Activated CD8-positive, alpha-beta memory T cell treated with anti-CD3 and anti-CD28 coated beads, Interleukin-2, amount 10 ng/mL, durations not matched to agents 7 days and 5 days (primary cell): ENCODE data around the gene YPEL4. TPM values are rescaled to one million over a fixed set of nuclear protein-coding genes. Genes with fewer than 3 reads are reported as not detected.
A peak's percentile ranks its signal among the peaks of the same experiment; 100 is the strongest.
"Not testable (repeated sequence)": the region's sequence is repeated elsewhere in the genome, so short reads cannot be mapped to it uniquely, and the experiment has no call there.

Source experiments
- ATAC-seq: fragments of 150-1000 bp; cut with Tn5 transposase; one replicate; pipeline ENCODE4 v1.10.0; 2021; ENCODE audit warnings: moderate library complexity
- CTCF ChIA-PET: fragments of 350-600 bp; sonication (Branson Sonifier 250); formaldehyde crosslinking; loops from one replicate; lab custom pipeline; 2021; ENCODE audit warnings: antibody characterized with exemption; lab: Charles Lee
- DNase-seq: peaks from one replicate; pipeline ENCODE4 v3.0.0-alpha.2; 2020
- H3K27ac Mint-ChIP-seq: one replicate; pipeline ENCODE4 v1.8.0; 2021; ENCODE audit warnings: mild to moderate bottlenecking, mixed read lengths
- H3K27me3 Mint-ChIP-seq: one replicate; pipeline ENCODE4 v1.8.0; 2021; ENCODE audit warnings: mixed read lengths
- H3K36me3 Mint-ChIP-seq: one replicate; pipeline ENCODE4 v1.8.0; 2021; ENCODE audit warnings: mild to moderate bottlenecking, mixed read lengths
- H3K4me1 Mint-ChIP-seq: one replicate; pipeline ENCODE4 v1.8.0; 2021; ENCODE audit warnings: mixed read lengths
- H3K4me3 Mint-ChIP-seq: one replicate; pipeline ENCODE4 v1.8.0; 2021; ENCODE audit warnings: mild to moderate bottlenecking, moderate library complexity, mixed read lengths
- H3K9me3 Mint-ChIP-seq: one replicate; pipeline ENCODE4 v1.8.0; 2022; ENCODE audit warnings: low read depth, mixed read lengths
- total RNA-seq, 2 experiments: library from RNA; stranded (reverse); gene quantifications; one replicate each; pipeline ENCODE4 v1.2.3, GENCODE V29; 2021

YPEL4 gene
- total RNA-seq, 2 experiments from 2014 or later: 0.42 to 1.0 TPM

- DNase-seq (no peak), ATAC-seq (no peak)
- Mint-ChIP-seq H3K9me3 (no peaks in the 10 kb centered on the region), H3K36me3 (peaks cover 19% of the 10 kb centered on the region), H3K4me1 (peaks cover 29% of the 10 kb centered on the region), H3K27ac (no peak overlapping the region), H3K27me3 (no peaks in the 10 kb centered on the region), H3K4me3 (no peak overlapping the region)
- CTCF ChIA-PET: interaction anchor here (1.4 kb wide), 1 partner anchor 138 kb away, joined by 5 read pairs; no protein-coding TSS in a partner anchor
Observed at GRCh38 chr11:57662893-57663292, 13.2 kb upstream of the YPEL4 start.

DNA sequence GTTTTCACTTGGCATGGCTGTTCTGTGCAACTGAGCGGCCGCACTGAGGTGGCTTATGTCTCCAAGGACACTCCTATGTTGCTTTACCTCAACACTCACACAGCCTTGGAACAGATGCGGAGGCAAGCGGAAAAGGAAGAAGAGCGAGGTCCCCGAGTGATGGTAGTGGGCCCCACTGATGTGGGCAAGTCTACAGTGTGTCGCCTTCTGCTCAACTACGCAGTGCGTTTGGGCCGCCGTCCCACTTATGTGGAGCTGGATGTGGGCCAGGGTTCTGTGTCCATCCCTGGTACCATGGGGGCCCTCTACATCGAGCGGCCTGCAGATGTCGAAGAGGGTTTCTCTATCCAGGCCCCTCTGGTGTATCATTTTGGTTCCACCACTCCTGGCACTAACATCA is 10.0 kb upstream of the YPEL4 start:
- H3K9me3 Mint-ChIP-seq: no peaks in the 10 kb centered on the region
- H3K36me3 Mint-ChIP-seq: peaks cover 20% of the 10 kb centered on the region
- no peaks in the 10 kb centered on the region for H3K27me3 Mint-ChIP-seq
- DNase-seq (no peak), ATAC-seq (no peak)
- CTCF ChIA-PET: no interaction called here
- H3K27ac Mint-ChIP-seq: no peak overlapping the region
- H3K4me1 Mint-ChIP-seq: peaks cover 33% of the 10 kb centered on the region
- no peak overlapping the region for H3K4me3 Mint-ChIP-seq

- Mint-ChIP-seq H3K27ac (peak overlapping the region; percentile 93), H3K4me1 (peaks cover 39% of the 10 kb centered on the region), H3K4me3 (peak overlapping the region; percentile 94), H3K36me3 (peaks cover 20% of the 10 kb centered on the region), H3K27me3 (no peaks in the 10 kb centered on the region), H3K9me3 (no peaks in the 10 kb centered on the region)
- ATAC-seq (no peak), DNase-seq (no peak)
- CTCF ChIA-PET: interaction anchor here (0.7 to 3.4 kb wide), 4 partner anchors 11 to 199 kb away, joined by 3 to 17 read pairs (median 4); no protein-coding TSS in a partner anchor
Observed at GRCh38 chr11:57658023-57658361, 8.3 kb upstream of the YPEL4 start.

DNA sequence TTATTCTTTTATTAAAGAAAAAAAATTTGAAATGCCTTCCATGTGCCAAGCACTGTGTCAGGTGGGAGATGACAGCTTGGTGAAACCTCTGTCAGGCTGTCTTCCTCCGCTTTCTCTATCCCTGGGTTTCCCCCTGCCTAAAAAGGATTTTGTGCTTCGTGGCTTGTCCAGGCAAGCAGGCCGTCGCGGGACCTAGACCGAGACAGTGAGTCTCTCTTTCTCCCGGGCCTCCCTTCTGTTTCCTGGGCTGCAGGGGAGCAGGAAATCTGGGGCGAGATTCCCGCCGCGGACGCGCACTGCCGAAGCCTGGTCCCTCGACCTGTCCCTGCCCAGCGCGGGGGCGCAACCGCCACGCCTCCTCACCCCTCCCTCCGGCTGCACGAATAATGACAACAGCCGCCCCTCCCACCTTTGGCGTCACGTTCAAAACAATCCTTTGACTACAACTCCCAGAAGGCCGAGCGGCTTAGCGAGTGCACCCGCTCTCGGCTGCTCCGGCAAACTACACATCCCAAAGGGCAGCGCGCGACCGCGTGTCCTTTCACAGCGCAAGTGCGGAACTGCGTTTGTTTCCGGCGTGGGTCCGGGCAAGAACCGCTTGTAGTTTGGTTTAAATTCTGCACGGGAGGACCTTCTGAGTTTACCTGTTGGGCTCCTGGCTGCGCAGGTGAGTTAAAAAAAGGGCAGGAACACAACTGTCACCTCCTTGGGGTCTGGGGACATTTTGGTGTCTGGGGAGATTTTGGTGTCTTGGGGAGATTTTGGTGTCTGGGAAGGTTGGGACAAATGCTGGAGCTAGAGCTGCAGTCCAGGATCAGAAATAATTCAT is 7.7 kb upstream of the YPEL4 start, which contains the start of gene CLP1:
Gene CLP1, plus strand, starts transcription at position 569 of the 829 bp plus-strand sequence. CDS start 1,715 bp downstream, outside the sequence.
- H3K4me1 Mint-ChIP-seq: peaks cover 44% of the 10 kb centered on the region

DNA sequence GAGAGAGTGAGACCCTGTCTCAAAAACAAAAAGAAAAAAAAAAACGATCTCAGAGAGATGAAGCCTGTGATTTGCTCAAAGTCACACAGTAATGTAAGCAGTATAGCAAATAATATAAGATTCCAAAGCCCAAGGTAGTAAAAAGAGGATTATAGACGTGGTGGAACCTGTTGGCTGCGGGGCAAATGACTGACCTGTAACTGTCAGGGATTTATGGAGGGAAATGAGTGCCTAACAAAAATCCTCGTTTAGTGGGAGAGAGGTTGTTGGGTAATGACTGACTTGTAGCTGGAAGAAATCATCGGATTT is 7.1 kb upstream of the YPEL4 start:
- Mint-ChIP-seq H3K36me3 (peaks cover 20% of the 10 kb centered on the region), H3K4me1 (peaks cover 47% of the 10 kb centered on the region), H3K9me3 (no peaks in the 10 kb centered on the region), H3K4me3 (peak overlapping the region; percentile 94), H3K27ac (peak overlapping the region; percentile 82), H3K27me3 (no peaks in the 10 kb centered on the region)
- DNase-seq: no peak
- ATAC-seq: no peak
- CTCF ChIA-PET: interaction anchor here (0.8 to 3.4 kb wide), 7 partner anchors 10 to 144 kb away, joined by 3 to 17 read pairs (median 5); partner anchors contain the start of gene UBE2L6

More for the DNA sequence above, 7.7 kb upstream of the YPEL4 start, which contains the start of gene CLP1:
- Mint-ChIP-seq H3K36me3 (peaks cover 20% of the 10 kb centered on the region), H3K27ac (peak within 1 kb of the TSS; percentile 93), H3K4me3 (peak within 1 kb of the TSS; percentile 94), H3K27me3 (no peaks in the 10 kb centered on the region), H3K9me3 (no peaks in the 10 kb centered on the region)
- CTCF ChIA-PET: interaction anchor here (0.7 to 3.4 kb wide), 8 partner anchors 10 to 198 kb away, joined by 3 to 17 read pairs (median 4); no protein-coding TSS in a partner anchor
- peak; percentile 98 for ATAC-seq
- peak; percentile 99 for DNase-seq

DNA sequence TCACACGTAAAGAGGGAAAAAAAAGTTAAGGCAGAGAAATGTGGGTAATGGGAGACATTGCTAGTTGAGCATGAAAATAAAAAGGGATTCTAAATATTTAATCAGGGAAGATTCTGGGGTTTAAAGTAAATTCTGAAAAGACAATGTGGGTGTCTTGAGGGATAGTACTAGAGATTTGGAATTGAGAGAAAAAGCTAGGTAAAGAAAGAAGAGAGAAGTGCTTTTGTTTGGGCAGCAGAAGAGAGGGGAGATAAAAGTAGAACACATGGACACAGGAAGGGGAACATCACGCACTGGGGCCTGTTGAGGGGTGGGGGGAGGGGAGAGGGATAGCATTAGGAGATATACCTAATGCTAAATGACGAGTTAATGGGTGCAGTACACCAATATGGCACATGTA is 3.5 kb upstream of the YPEL4 start:
- Mint-ChIP-seq H3K27me3 (peaks cover 13% of the 10 kb centered on the region), H3K4me3 (peak overlapping the region; percentile 45)

GRCh38 chr11:57652662-57653061 is 3.0 kb upstream of the YPEL4 start:
- H3K9me3 Mint-ChIP-seq: no peaks in the 10 kb centered on the region
- CTCF ChIA-PET: interaction anchor here (1.6 to 2.6 kb wide), 3 partner anchors 8 to 159 kb away, joined by 5 to 19 read pairs (median 7); partner anchors contain the start of gene UBE2L6
- peak overlapping the region; percentile 45 for H3K4me3 Mint-ChIP-seq
- ATAC-seq (no peak), DNase-seq (no peak)
- peaks cover 18% of the 10 kb centered on the region for H3K27me3 Mint-ChIP-seq
- H3K4me1 Mint-ChIP-seq: peaks cover 56% of the 10 kb centered on the region
- peaks cover under 1% of the 10 kb centered on the region for H3K36me3 Mint-ChIP-seq
- H3K27ac Mint-ChIP-seq: peak overlapping the region; percentile 78

More for the DNA sequence above, 3.5 kb upstream of the YPEL4 start:
- H3K36me3 Mint-ChIP-seq: peaks cover 1% of the 10 kb centered on the region
- no peaks in the 10 kb centered on the region for H3K9me3 Mint-ChIP-seq
- CTCF ChIA-PET: interaction anchor here (1.3 to 2.6 kb wide), 4 partner anchors 9 to 159 kb away, joined by 5 to 19 read pairs (median 6); partner anchors contain the start of gene UBE2L6
- H3K27ac Mint-ChIP-seq: peak overlapping the region; percentile 78
- no peak for ATAC-seq
- peaks cover 55% of the 10 kb centered on the region for H3K4me1 Mint-ChIP-seq
- no peak for DNase-seq

- Mint-ChIP-seq H3K4me1 (peaks cover 53% of the 10 kb centered on the region), H3K4me3 (peak overlapping the region; percentile 45), H3K27me3 (peaks cover 22% of the 10 kb centered on the region), H3K27ac (peak overlapping the region; percentile 78)
- CTCF ChIA-PET: interaction anchor here (1.6 to 2.6 kb wide), 3 partner anchors 8 to 159 kb away, joined by 5 to 19 read pairs (median 7); partner anchors contain the start of gene UBE2L6
- peak; percentile 66 for DNase-seq
- H3K36me3 Mint-ChIP-seq, H3K9me3 Mint-ChIP-seq, ATAC-seq: not testable (repeated sequence)
Observed at GRCh38 chr11:57652230-57652629, 2.5 kb upstream of the YPEL4 start.

GRCh38 chr11:57651408-57651807 is 1.7 kb upstream of the YPEL4 start:
- CTCF ChIA-PET: interaction anchor here (1.6 kb wide), 1 partner anchor 83 kb away, joined by 7 read pairs; the partner anchor contains the start of gene UBE2L6
- Mint-ChIP-seq H3K4me1 (peaks cover 51% of the 10 kb centered on the region), H3K4me3 (no peak overlapping the region), H3K27me3 (peaks cover 30% of the 10 kb centered on the region), H3K36me3 (no peaks in the 10 kb centered on the region), H3K9me3 (no peaks in the 10 kb centered on the region), H3K27ac (no peak overlapping the region)
- ATAC-seq (no peak), DNase-seq (no peak)

DNA sequence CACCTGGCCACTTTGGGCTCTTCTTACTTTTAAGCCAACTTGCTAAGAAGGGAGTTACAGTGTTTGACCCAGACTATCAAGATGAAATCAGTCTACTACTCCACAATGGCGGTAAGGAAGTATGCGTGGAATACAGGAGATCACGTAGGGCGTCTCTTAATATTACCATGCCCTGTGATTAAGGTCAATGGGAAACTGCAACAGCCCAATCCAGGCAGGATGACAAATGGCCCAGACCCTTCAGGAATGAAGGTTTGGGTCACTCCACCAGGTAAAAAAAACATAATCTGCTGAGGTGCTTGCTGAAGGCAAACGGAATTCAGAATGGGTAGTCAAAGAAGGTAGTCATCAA is 1.0 kb upstream of the YPEL4 start:
- Mint-ChIP-seq H3K4me1 (peaks cover 55% of the 10 kb centered on the region), H3K9me3 (no peaks in the 10 kb centered on the region), H3K27ac (no peak overlapping the region), H3K27me3 (peaks cover 37% of the 10 kb centered on the region), H3K36me3 (no peaks in the 10 kb centered on the region), H3K4me3 (no peak overlapping the region)
- no peak for DNase-seq
- CTCF ChIA-PET: interaction anchor here (1.4 kb wide), 1 partner anchor 193 kb away, joined by 3 read pairs; no protein-coding TSS in a partner anchor
- ATAC-seq: no peak

GRCh38 chr11:57648801-57649735 is 644 bp downstream of the YPEL4 start:
- DNase-seq (no peak), ATAC-seq (no peak)
- CTCF ChIA-PET: interaction anchor here (1.3 to 3.5 kb wide), 8 partner anchors 10 to 191 kb away, joined by 3 to 12 read pairs (median 6); partner anchors contain the start of gene UBE2L6
- H3K27me3 Mint-ChIP-seq: peaks cover 49% of the 10 kb centered on the region
- no peak overlapping the region for H3K27ac Mint-ChIP-seq
- no peaks in the 10 kb centered on the region for H3K9me3 Mint-ChIP-seq
- no peaks in the 10 kb centered on the region for H3K36me3 Mint-ChIP-seq
- H3K4me3 Mint-ChIP-seq: peak overlapping the region; percentile 68
- peaks cover 49% of the 10 kb centered on the region for H3K4me1 Mint-ChIP-seq

DNA sequence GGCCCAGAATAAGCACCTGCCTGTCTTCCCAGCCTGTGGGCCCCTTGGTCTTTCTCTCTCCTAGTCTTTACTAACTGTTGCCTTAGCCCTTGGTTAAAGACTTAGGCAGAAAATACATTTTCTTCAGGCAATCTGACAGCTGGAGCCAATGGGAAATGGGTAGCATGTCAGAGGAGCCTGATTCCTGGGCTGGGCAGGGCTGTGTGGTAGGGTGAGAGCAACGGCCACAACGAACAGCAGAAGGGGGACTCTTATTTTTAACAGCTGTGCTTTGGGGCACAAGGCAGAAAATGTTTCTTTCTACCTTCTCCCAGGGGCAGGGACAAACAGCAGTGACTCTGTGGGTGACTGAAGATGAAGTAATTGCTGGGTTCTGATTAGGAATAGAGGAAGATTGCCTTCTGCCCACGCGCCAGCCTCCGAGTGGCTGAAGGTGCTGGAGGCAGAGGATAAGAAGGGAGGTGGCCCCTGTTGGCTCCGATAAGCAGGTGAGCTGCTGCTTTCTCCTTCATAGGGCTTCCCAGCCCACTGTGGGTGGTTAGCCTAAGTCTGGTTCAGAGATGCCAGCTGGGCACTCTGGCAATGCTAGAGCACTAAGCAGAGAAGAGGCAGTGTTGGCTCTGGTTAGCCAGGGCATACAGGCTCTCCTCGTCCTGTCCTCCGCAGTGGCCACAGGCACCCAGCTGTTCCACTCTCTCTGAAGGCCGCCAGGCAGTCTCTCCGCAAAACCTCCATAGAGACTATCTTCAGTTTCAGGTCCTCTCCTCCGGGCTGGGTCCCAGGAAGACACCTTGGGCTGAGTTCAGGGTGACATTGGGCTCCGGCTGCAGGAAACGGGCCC is 1.5 kb downstream of the YPEL4 start:
- Mint-ChIP-seq H3K27me3 (peaks cover 56% of the 10 kb centered on the region), H3K9me3 (no peaks in the 10 kb centered on the region), H3K36me3 (no peaks in the 10 kb centered on the region), H3K4me3 (peak overlapping the region; percentile 68), H3K4me1 (peaks cover 47% of the 10 kb centered on the region), H3K27ac (no peak overlapping the region)
- CTCF ChIA-PET: interaction anchor here (1.3 to 3.5 kb wide), 7 partner anchors 9 to 190 kb away, joined by 3 to 12 read pairs (median 7); partner anchors contain the start of gene UBE2L6
- ATAC-seq: no peak
- DNase-seq: no peak
